ENCODE results near the gene CAPS2. TPM values are rescaled to one million over a fixed set of nuclear protein-coding genes. Genes with fewer than 3 reads are reported as not detected.
A peak's percentile ranks its signal among the peaks of the same experiment; 100 is the strongest.

The CAPS2 gene
- total and polyA plus RNA-seq, 9 of the 15 experiments (the other 6 are each of a cell fraction or from before 2014, with no cell fraction given), result 0.10 to 0.82 (median 0.47) TPM; not detected in 1

GRCh38 chr12:75329918-75330826 lies at the start of gene CAPS2 (continued):
- TF ChIP-seq, protein P1, sequence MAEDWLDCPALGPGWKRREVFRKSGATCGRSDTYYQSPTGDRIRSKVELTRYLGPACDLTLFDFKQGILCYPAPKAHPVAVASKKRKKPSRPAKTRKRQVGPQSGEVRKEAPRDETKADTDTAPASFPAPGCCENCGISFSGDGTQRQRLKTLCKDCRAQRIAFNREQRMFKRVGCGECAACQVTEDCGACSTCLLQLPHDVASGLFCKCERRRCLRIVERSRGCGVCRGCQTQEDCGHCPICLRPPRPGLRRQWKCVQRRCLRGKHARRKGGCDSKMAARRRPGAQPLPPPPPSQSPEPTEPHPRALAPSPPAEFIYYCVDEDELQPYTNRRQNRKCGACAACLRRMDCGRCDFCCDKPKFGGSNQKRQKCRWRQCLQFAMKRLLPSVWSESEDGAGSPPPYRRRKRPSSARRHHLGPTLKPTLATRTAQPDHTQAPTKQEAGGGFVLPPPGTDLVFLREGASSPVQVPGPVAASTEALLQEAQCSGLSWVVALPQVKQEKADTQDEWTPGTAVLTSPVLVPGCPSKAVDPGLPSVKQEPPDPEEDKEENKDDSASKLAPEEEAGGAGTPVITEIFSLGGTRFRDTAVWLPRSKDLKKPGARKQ (CRISPR knock-in tag; IDR thresholded peaks at IDR 0.05), result no peak
- TF ChIP-seq SREBF2 (CRISPR knock-in tag; IDR thresholded peaks at IDR 0.05) (no peak), RCOR1 (IDR thresholded peaks at IDR 0.05; ENCODE audit: borderline replicate concordance in 1 of 2, low read depth in 2 of 2, low read length in 2 of 2) (peak in 1 of 2 experiments; percentile 61; a peak in 2 of 4 replicates), KDM1A (IDR thresholded peaks at IDR 0.05) (peak in 1 of 2 experiments; percentile 65; a peak in 2 of 4 replicates), GABPB2 (CRISPR knock-in tag; conservative IDR thresholded peaks at IDR 0.05) (no peak), ZNF57 (CRISPR knock-in tag; IDR thresholded peaks at IDR 0.05) (no peak), CAMTA2 (CRISPR knock-in tag; conservative IDR thresholded peaks at IDR 0.05) (no peak), ZNF655 (CRISPR knock-in tag; IDR thresholded peaks at IDR 0.05) (no peak), THRAP3 (IDR thresholded peaks at IDR 0.05; ENCODE audit: borderline replicate concordance) (no peak), KLF13 (tag; IDR thresholded peaks at IDR 0.05; ENCODE audit: borderline replicate concordance, low read depth) (no peak), STAT6 (CRISPR knock-in tag; IDR thresholded peaks at IDR 0.05) (no peak), SRSF1 (IDR thresholded peaks at IDR 0.05; ENCODE audit: low read depth, low read length) (no peak), NRF1 (conservative IDR thresholded peaks at IDR 0.05 in 1 of 2, IDR thresholded peaks at IDR 0.05 in 1 of 2) (peak; percentile 51 to 69), ZNF75A (CRISPR knock-in tag; IDR thresholded peaks at IDR 0.05) (no peak), ETV6 (IDR thresholded peaks at IDR 0.05; ENCODE audit: borderline replicate concordance in 1 of 2, low read depth in 2 of 2, low read length in 1 of 2) (no peak), ETV6 (CRISPR knock-in tag; IDR thresholded peaks at IDR 0.05; ENCODE audit: borderline replicate concordance) (peak; percentile 61; the same call in 1 of the 2 replicates), ZNF23 (CRISPR knock-in tag; IDR thresholded peaks at IDR 0.05) (no peak), IRF9 (tag; IDR thresholded peaks at IDR 0.05) (peak; percentile 62; the same call in 1 of the 2 replicates), RBM15 (IDR thresholded peaks at IDR 0.05; ENCODE audit: insufficient read depth, low read length) (no peak)
